ENCODE data around the gene FRMD4A. TPM values are rescaled to one million over a fixed set of nuclear protein-coding genes. Genes with fewer than 3 reads are reported as not detected.
"Not testable (repeated sequence)": the region's sequence is repeated elsewhere in the genome, so short reads cannot be mapped to it uniquely, and the experiment has no call there.

The FRMD4A gene
- total and polyA plus RNA-seq, 11 donors = 12.2 to 58.1 (median 28.1) TPM

- Histone ChIP-seq H3K27ac (no peak overlapping the region), H3K27me3 (no peaks in the 10 kb centered on the region), H3K4me1 (no peaks in the 10 kb centered on the region), H3K4me3 (no peak overlapping the region), H3K9me3 (peaks cover 0 to 7% (median 0%) of the 10 kb centered on the region in 12 donors), H3K36me3 (no peaks in the 10 kb centered on the region)
- no peak for TF ChIP-seq POLR2A (IDR thresholded peaks at IDR 0.05)
- no peak for TF ChIP-seq CTCF (IDR thresholded peaks at IDR 0.05)
- ATAC-seq (no peak), DNase-seq (no peak)
- intact Hi-C loops (cut with DNase I) = no loop called here
- 73 to 88% (median 79%) methylated on average over 2 of the region's 2 CpGs for WGBS, 4 donors
Measured at GRCh38 chr10:14047431-14047830, 283.3 kb downstream of the FRMD4A start.

- H3K27ac ChIP-seq = peak overlapping the region in 2 of 12 donors; percentile 63 to 69
- intact Hi-C loops (cut with DNase I) = loop anchor here in 1 of 10 donors (2.0 kb wide), 1 partner anchor 67 kb away; no protein-coding TSS in a partner anchor
Measured at GRCh38 chr10:14042051-14042450, 288.7 kb downstream of the FRMD4A start.

GRCh38 chr10:14040787-14041631, 289.7 kb downstream of the FRMD4A start:
- H3K27me3 ChIP-seq = no peaks in the 10 kb centered on the region
- 36 to 53% (median 47%) methylated on average over 9 of the region's 9 CpGs for WGBS, 4 donors
- ATAC-seq (peak in 2 of 4 donors; percentile 21 to 48), DNase-seq (no peak)
- peaks cover 0 to 25% (median 14%) of the 10 kb centered on the region in 12 donors for H3K4me1 ChIP-seq
- peak overlapping the region in 11 of 12 donors; percentile 4 to 73 (median 49) for H3K27ac ChIP-seq
- intact Hi-C loops (cut with DNase I) = no loop called here
- H3K4me3 ChIP-seq = peak overlapping the region in 1 of 12 donors; percentile 14
- H3K36me3 ChIP-seq = no peaks in the 10 kb centered on the region
- H3K9me3 ChIP-seq = no peaks in the 10 kb centered on the region
- TF ChIP-seq POLR2A (IDR thresholded peaks at IDR 0.05) (no peak), CTCF (IDR thresholded peaks at IDR 0.05) (no peak)

More at GRCh38 chr10:14042051-14042450, 288.7 kb downstream of the FRMD4A start:
- 75 to 93% (median 90%) methylated on average over 7 of the region's 7 CpGs for whole genome bisulfite sequencing, 4 donors
- not testable (repeated sequence) for H3K36me3 ChIP-seq, H3K9me3 ChIP-seq, H3K4me3 ChIP-seq, H3K27me3 ChIP-seq, DNase-seq, ATAC-seq
- H3K4me1 ChIP-seq = peaks cover 0 to 21% (median 14%) of the 10 kb centered on the region in 12 donors

GRCh38 chr10:14039968-14040668, 290.6 kb downstream of the FRMD4A start:
- no peak for TF ChIP-seq CTCF (IDR thresholded peaks at IDR 0.05)
- TF ChIP-seq POLR2A (IDR thresholded peaks at IDR 0.05) = no peak
- H3K27me3 ChIP-seq = no peaks in the 10 kb centered on the region
- no peak overlapping the region for H3K4me3 ChIP-seq
- H3K36me3 ChIP-seq = no peaks in the 10 kb centered on the region
- peak overlapping the region in 11 of 12 donors; percentile 4 to 73 (median 49) for H3K27ac ChIP-seq
- ATAC-seq = peak in 3 of 4 donors; percentile 40 to 81 (median 76)
- WGBS, 4 donors = 68 to 74% (median 73%) methylated on average over 4 of the region's 4 CpGs
- intact Hi-C loops (cut with DNase I) = no loop called here
- H3K9me3 ChIP-seq = no peaks in the 10 kb centered on the region
- no peak for DNase-seq
- peaks cover 0 to 28% (median 14%) of the 10 kb centered on the region in 12 donors for H3K4me1 ChIP-seq

Measured in heart left ventricle (tissue), 16 donors.